ENCODE data around the gene NELL2.

- TF ChIP-seq CTCF (conservative IDR thresholded peaks at IDR 0.05 in 1 of 2, IDR thresholded peaks at IDR 0.05 in 1 of 2; ENCODE audit: low read depth in 1 of 2, low read length in 2 of 2) = no peak
- TF ChIP-seq EZH2 (IDR thresholded peaks at IDR 0.05; ENCODE audit: low read length, missing control alignments) = no peak
Measured at GRCh38 chr12:44565163-44565562, 311.0 kb downstream of the NELL2 start.
